Measurements from ENCODE around the gene KLHL33.
"Not testable (repeated sequence)": the region's sequence is repeated elsewhere in the genome, so short reads cannot be mapped to it uniquely, and the experiment has no call there.

KLHL33 gene

GRCh38 chr14:20435582-20436362, at the start of gene KLHL33:
Gene KLHL33, minus strand, starts transcription at chr14:20436166. Its CDS starts 355 bp downstream, at chr14:20435811.
- FAIRE-seq = no peak

DNA sequence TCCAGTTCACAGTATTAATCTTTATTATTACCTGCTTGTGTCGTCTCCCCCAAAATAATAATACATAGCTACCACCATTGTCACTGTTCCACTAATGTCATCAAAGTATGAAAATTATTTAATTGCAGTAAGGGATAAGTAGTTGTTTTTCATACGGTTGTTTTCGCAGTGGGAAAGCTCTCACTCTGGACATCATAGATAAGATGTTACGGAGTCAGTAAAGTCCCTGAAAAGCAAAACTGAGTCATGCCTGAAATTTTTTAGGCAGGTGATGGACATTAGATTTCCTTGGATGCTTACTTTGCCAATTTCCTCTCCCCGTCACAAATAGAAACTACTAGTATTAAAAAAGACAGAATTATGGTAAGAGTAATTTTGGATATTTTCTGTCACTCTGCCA, 46.4 kb upstream of the KLHL33 start:
- FAIRE-seq = no peak

DNA sequence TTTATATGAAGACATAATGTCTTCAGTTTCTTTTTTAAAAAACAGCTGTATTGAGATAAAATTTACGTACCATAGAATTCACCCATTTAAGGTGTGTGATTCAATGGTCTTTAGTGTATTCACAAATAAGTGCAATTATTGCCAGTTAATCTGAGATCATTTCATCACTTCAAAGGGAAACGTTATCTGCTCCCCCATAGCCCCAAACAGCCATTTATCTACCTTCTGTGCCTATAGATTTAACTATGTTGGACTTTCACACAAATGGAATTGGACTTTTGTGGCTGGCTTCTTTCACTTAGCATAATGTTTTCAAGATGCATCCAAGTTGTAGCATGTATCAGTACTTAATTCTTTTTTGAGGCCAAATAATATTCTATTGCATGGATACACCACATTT, 42.9 kb upstream of the KLHL33 start:
- FAIRE-seq = no peak

DNA sequence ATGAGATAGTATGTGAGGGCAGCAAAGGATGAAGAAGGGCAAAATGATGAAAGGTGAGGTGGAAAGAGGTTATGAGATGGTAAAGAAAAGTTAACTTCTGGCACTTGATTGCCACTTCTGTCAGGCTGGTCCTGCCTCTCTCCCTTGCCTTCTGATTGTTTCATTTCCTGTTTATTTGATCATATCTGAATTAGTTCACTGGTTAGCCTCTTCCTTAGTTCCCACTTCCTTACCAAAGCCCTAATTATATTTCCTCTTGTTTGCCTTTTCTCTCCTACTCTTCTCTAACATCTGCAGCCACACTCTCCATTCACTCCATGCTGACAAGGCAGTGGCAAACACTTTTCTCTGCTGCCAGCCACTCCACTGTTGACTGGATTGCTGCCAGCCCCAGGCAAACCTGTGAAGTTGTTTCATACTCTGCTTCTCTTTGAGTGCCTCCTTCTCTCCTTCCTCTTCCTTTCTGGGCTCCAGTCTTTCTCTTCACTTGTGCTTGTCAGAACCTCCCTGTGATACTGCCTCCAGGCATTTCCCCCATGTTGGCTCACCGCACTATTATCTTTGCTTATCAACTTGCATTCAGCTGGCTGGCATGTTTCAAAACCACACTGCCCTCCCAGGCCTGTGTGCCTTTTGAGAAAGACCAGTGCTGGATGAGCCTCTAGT, 41.4 kb upstream of the KLHL33 start:
- FAIRE-seq = no peak

DNA sequence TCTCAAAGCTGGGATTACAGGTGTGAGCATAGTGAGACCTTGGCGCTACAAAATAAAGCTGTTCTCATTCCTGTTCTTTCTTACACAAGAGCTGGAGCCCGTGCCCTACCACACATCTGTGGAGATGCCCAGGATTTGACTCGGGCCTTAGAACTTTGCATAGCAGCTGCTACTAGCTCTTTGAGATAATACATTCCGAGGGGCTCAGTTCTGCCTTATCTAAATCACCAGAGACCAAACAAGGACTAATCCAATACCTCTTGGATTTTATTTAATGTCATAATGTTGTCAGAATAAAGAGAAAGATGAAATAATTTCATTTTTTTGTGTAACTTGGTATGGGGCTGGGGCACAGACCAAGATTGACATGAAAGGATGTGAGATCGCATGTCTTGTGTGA, 40.8 kb upstream of the KLHL33 start:
- no peak for FAIRE-seq

GRCh38 chr14:20472536-20473169, 36.7 kb upstream of the KLHL33 start:
- FAIRE-seq = no peak

GRCh38 chr14:20470603-20470901, 34.6 kb upstream of the KLHL33 start:
- FAIRE-seq = no peak

DNA sequence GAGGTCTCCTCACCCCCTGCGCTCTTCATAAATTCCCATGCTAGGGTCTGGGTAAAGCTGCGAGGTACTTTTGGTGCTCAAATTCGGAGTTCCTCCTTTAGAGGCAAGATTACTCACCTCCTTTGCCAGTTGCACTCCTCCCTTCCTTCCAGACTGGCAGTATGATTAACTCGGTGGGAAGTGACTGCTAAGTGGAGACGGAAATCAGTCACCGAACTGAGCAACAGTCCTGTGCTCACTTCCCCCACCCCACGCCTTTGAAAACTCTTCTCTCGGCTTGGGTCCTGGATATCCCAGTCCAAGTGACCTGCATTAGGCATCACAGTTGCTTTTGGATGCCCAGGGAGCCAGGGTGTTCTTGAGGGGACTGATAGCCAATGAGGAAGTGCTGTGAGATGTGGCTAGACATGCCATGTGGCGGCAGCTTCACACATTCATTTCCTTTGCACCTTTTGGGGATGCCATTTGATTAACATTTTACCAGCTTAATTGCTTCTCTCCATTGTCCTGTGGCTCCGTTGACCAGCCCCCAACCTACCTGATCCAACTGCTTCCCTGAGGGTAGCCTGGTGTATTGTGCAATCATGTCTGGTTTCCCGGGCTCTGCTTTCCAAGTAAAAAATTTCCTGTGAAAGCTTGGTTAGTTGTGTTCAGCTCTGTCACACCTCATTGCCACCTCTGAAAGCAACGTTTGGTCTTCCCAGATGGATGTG, 34.1 kb upstream of the KLHL33 start:
- FAIRE-seq = no peak

- FAIRE-seq = peak; percentile 40
These were observed 33.4 kb upstream of the KLHL33 start, which contains the start of gene PNP for GRCh38 chr14:20469242-20469889. Gene PNP, plus strand, starts transcription at chr14:20469406. Its CDS starts 119 bp downstream, at chr14:20469525.

DNA sequence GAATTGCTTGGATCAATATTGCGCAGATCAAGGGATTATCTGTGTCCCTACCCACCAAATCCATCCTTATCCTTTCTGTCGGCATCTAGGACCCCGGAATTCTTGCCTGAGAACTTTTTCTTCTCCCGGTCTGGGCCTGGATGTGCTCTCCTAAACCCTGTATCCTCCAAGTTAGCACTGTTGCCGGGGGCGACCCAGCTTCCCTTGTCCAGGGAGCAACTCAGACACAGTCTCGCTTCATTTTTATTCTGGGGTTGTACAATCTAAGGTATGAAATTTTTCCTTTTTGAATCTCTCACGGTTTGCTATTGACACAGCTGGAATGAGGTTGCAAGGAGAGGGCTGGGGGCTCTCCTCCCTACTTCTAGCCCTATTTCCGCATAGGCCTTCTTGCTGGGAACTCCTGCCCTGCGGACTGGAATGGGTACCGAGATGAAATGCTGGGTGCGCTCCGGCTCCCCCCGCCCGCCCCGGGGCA, 32.8 kb upstream of the KLHL33 start:
- FAIRE-seq = no peak

DNA sequence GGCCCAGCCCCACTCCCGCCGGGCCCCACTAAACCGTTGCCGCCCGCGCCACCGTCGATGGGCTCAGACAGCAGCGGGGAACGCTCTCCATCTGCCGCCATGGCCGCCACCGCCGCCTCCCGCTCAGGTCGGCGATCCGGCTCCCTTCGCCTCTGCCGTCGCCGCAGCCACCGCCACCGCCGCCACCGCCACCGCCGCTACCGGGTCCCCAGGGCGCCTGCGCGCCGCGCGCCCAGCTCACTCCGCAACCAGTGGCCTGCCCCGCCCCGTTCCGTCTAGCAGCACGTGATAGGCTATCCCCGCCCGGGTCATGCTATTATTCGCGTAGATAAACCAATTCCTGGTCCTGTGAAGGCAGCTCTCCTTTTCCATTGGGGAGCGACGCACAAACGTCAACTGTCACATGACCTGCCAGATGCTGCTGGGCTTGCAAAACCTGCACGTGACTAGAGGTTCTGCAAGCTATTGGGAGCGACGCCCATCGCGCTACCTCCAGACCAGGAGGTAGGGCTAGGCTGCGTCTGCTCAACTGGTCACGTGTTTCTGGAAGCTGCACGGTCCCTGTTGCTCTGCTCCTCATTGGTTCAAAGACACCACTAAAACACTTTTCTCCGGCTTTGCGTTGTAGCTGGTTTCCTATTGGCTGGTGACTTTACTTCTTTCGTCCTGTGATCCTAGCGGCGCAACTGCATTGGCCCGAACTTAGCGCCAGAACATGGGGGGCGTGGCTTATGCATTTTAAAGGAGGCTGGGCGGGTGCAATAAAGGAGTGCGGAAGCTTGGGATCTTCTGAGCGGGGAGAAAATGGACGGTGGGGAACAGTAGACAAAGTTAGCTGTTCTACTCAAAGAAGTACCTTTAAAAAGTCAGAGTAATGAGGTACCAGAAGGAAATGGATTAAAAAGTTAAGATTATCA, 25.5 kb upstream of the KLHL33 start, which contains the start of gene PIP4P1:
TSS of gene PIP4P1 (minus strand) at position 210 of the 917 bp plus-strand sequence. CDS start at position 101, 109 bp downstream.
- peak; percentile 99 for FAIRE-seq

- no peak for FAIRE-seq
These were observed 24.7 kb upstream of the KLHL33 start for GRCh38 chr14:20460458-20461224.

GRCh38 chr14:20458031-20458789, 22.2 kb upstream of the KLHL33 start:
- no peak for FAIRE-seq

DNA sequence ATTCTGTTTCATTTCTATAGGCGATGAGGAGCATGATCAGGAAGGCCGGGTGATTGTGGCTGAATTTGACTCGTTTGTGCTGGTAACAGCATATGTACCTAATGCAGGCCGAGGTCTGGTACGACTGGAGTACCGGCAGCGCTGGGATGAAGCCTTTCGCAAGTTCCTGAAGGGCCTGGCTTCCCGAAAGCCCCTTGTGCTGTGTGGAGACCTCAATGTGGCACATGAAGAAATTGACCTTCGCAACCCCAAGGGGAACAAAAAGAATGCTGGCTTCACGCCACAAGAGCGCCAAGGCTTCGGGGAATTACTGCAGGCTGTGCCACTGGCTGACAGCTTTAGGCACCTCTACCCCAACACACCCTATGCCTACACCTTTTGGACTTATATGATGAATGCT, 21.0 kb upstream of the KLHL33 start:
- FAIRE-seq = no peak

DNA sequence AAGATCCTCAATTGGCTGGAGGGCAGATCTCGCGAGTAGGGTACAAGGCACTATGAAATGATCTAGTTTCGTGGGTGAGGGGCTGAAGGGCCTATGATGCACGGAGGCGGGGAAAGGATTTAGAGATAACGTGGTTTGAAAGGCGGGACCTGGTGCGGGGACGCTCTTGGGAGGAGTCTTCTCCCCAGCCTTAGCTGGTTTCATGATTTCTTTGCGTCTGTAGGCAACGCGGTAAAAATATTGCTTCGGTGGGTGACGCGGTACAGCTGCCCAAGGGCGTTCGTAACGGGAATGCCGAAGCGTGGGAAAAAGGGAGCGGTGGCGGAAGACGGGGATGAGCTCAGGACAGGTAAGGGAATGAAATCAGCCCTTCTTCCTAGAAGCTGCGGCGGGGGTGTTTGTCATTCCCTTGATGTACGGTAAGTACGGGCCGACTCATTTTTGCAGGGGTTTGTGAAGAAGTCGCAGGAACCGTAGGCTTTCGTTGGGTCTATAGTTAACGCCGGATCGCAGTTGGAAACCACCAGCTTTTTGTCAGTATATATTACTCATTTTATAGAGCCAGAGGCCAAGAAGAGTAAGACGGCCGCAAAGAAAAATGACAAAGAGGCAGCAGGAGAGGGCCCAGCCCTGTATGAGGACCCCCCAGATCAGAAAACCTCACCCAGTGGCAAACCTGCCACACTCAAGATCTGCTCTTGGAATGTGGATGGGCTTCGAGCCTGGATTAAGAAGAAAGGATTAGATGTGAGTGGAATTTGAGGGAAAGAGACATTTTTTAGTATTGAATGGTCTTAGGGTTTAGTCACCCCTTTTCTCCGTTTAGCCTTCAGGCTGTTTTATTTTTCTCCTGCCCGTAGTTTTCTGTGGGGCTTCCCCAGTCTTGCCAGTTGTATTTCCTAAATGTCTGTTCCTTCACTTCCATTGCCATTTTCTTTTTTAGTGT, 19.7 kb upstream of the KLHL33 start:
- FAIRE-seq = no peak

DNA sequence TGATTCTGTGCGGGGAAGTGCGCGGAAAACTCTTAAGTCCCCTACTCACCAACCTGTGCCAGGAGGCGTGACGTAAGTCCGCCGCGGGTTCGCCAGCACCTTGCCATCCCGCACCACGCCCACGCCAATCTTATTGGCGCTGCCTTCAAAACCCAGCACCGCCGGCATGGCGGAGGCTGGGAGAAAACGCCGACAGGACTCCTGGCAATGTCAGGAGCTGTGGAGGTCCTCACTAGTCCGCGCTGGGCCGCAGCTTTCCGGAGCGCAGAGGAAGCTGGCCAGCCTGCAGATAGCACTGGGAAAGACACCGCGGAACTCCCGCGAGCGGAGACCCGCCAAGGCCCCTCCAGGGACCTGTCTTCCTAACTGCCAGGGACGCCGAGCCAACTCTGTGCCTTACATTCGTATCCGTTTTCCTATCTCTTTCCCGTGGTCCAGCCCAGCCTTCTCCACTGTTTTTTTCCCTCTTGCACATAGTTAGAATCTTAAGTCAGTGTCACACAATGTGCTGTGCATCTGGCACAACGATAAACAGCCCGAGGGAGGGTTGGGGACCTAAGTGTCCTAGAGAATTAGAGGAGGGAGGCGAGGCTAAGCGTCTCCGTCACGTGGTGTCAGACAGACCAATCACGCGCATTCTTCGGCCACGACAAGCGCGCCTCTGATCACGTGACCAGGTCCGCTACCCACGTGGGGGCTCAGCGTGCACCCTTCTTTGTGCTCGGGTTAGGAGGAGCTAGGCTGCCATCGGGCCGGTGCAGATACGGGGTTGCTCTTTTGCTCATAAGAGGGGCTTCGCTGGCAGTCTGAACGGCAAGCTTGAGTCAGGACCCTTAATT, 18.8 kb upstream of the KLHL33 start, which contains the start of the genes APEX1 and OSGEP:
TSS of gene APEX1 (plus strand) at position 711 of the 839 bp plus-strand sequence. CDS start 420 bp downstream, outside the sequence.
TSS of gene OSGEP (minus strand) at position 297 of the 839 bp plus-strand sequence. CDS start at position 168, 129 bp downstream.
- FAIRE-seq = peak; percentile 98

DNA sequence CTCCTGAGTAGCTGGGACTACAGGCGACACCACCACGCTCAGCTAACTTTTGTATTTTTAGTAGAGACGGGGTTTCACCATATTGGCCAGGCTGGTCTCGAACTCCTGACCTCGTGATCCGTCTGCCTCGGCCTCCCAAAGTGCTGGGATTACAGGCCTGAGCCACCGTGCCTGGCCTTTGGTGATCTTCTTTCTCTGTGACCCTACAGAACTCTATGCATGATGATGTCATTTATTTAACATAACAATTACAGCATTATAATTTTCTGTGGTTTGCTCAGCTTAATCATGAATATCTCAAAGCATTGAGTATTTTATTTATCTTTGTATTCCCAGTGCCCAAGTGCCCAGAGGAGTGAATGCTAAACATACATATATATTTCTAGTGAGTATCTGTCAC, 16.9 kb upstream of the KLHL33 start:
- FAIRE-seq = not testable (repeated sequence)

All from A204.1 (cell line).